GM12874 (cell line): Measurements from ENCODE around the gene TMEM108.

Experiments used
- CTCF ChIP-seq: IDR thresholded peaks from 2 replicates; pipeline ENCODE4 v1.5.1; 2011; ENCODE audit warnings: low read depth, mild to moderate bottlenecking, control low read depth, low read length, moderate library complexity; ENCODE audit not compliant: insufficient read depth

The TMEM108 gene

GRCh38 chr3:133413161-133414020, 375.2 kb downstream of the TMEM108 start:
- TF ChIP-seq CTCF: no peak

- no peak for TF ChIP-seq CTCF
Measured at GRCh38 chr3:133414021-133414392, 375.8 kb downstream of the TMEM108 start.

GRCh38 chr3:133418361-133418760, 380.2 kb downstream of the TMEM108 start:
- TF ChIP-seq CTCF: no peak

- no peak for TF ChIP-seq CTCF
Measured at GRCh38 chr3:133419151-133419909, 381.1 kb downstream of the TMEM108 start.

- TF ChIP-seq CTCF: no peak
Measured at GRCh38 chr3:133424937-133425869, 387.0 kb downstream of the TMEM108 start.

GRCh38 chr3:133425898-133426297, 387.7 kb downstream of the TMEM108 start:
- TF ChIP-seq CTCF: no peak
